GM18520 (cell line): ENCODE measurements around the gene ARMCX2.
"Not testable (repeated sequence)": the region's sequence is repeated elsewhere in the genome, so short reads cannot be mapped to it uniquely, and the experiment has no call there.

ENCODE experiments used
- ATAC-seq: cut with Tn5 transposase; IDR thresholded peaks from one replicate; pipeline ENCODE4 v1.9.1; 2021; ENCODE audit not compliant: unreplicated experiment

Gene ARMCX2

DNA sequence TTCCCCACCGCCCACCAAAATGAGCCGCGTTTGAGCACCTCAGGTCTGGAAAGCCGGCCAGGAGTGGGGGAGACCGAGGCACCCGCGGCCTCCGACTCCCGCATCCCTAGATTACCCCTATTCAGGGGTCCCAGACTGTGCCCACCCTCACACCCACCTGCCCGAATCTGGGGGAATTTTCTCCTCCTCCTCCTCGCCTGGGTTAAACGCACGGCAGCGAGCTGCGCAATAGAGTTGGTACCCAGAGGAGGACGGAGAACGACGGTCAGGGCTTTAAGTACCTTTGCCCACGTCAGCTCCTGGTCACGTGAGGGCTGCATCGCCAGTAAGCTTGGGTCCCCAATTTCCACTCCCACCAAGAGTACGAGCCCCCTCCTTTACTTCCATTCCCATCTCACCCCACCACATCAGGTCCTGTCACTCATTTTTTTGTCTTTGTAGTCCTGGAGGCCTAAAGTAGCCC lies at the start of gene ARMCX2:
TSS of gene ARMCX2 (minus strand) at position 250 of the 463 bp plus-strand sequence. CDS start 2,262 bp downstream, outside the sequence.
- peak; percentile 52 for ATAC-seq

DNA sequence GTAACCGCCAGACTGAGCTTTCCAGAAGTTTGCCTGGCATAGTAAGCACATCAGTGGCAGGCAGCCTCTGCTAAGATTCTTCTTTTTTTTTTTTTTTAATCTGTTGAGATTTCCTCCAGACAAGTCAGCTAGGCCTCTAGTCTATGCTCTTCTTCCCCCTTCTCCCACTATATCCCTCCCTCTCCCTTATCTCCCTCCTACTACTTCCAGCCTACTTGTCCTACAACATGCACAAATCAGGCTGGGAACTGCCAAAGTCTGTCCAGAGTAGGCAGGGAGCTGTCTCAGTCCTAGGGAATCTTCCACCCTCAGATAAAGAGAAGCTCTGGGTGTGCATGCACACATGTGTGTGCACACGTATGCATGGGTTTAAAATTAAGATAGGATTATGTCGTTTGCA lies 49.7 kb upstream of the ARMCX2 start:
- no peak for ATAC-seq

DNA sequence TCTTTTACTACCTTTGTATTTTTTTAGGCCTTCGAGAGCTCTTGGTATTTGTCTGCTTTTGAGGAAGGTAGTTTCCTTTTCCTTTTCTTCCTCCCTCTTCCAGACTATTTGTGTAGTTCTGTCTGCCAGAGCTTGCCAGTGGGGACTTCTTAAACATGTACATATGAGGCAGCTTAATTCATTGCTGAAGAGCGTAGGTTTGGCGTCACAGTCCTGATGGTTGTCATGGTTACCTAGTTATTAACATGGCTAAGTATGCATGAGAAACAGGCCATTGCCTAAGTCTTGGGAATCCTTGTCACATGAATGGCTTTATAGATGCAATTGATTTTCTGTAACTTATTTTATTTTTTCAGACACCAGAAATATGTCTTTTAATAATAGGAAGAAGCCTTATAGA lies 48.5 kb upstream of the ARMCX2 start:
- no peak for ATAC-seq

DNA sequence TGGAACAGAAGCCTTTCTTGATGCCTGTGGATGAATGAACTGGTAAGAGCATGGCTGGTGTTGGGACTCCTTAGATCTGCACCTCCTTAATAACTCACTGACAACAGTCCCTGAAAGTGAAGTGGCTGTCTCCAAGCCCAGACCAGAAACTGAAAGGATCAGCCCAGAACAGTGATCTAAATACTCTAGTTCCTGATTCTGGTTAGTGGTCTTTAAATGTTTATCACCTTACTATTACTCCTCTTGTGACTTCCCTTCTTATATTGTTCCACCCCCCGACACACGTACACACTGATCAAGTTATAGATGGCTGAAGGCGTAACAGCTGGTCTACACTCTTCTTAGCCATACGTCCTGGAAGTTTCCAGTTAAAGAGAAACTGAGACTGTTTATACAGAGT lies 33.8 kb upstream of the ARMCX2 start:
- ATAC-seq = peak; percentile 52

DNA sequence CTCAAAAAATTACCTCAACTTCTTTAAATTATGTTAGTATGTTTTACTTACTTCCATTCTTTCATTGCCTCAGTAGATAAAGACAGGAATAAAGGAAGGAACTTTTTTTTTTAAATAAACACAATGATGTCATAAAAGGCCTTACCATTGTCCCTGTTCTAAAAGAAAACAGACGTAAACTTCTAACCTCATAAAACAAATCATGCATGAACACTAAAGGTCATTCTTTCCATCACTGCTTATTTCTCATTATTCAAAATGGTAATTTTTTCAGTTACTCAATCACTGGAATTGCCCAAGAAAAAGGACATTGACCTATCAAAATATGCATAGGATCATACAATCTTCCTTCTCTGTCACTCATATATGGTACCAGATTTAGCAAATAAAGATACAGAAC lies 32.2 kb upstream of the ARMCX2 start:
- ATAC-seq = no peak

DNA sequence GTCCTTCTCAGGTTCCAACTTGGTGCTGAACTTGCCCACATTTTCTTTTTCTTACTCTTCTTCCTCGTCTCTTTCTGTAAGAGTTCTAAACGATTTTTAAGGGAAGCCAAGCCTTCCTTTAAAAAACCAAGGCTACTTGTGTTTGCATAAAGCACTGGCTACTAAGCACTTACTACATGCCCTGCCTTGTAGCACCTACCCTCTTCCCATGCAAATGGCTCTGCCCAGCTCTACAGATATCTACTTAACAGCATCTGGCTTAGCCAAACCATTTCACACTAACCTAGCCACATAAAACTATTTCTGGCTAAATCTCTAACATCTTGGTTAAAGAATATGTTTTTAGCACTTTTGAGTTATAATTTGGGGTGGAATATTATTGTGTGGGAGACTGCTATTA lies 26.9 kb upstream of the ARMCX2 start:
- ATAC-seq = no peak

DNA sequence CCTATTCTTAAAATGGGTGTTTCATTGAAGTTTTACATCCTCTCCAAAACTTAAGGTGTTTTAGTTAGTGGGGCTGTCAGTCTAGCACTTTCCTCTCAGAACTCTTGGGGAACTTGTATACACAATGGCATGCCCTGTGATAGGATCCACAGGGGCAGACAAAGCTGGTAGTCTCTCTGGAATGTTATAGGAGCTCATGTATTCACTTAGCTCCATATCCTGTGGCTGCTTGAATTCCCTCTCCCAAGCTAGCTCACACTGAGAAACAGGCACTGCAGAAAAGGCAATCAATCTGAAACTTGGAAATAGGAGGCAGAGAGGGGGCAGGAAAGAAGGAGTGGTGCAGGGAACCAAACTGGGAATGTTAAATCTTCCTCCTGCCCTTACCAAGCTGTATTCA lies 26.3 kb upstream of the ARMCX2 start:
- no peak for ATAC-seq

DNA sequence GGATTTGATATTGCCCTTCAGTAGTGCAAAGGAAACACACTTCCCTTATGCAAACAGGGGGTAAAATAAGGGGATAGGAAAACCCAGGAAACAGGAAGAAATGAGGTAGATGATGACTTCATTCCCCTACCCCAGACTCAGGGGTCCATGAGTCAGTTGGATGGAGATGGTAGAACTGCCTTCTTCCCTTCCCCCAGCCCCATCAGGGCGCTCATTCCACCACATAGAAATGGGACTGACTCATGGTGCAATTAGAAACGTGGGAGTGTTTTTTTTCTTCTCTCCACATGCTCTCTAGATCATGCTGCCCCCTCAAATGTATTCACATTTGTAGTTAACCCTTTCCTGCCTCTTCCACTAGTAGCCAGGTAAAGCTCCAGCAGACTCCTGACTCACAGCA lies 23.1 kb upstream of the ARMCX2 start:
- no peak for ATAC-seq

DNA sequence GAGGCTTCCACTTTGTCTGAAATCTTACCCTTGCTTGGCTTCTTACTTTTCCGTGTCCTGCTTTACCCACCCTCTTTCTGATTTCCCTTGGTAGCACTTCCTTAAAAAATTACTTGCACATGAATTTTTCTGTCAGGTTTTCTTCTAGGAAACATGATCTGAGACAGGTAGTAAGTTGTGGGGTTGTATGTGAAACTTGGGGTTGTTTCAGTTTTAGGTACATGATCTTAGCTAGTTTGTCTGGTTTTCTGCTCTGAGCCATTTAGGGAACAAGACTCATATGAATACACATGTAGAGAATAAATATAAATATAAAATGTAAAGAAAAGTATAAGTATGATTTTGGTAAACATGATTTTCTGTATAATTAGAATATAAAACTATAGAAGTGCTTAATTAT lies 17.4 kb upstream of the ARMCX2 start:
- no peak for ATAC-seq

DNA sequence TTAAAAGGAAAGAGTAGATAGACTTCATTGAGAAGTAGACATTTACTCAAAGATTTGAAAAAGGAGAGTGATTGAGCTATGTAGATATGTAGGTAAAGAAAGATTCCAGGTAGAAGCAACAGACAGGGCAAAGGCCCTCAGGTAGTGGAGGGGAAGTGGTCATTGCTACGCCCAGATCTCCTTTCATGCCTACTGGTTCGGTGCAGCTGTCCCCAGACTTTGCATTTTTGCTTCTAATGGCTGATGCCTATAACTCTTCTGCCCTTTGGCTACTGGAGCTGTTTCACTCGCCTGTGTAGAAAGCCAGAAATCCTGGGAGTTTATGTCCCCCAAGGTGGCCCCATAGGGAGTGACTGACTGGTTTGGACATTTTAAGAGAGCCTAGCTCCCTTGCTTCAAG lies 16.9 kb upstream of the ARMCX2 start:
- no peak for ATAC-seq

DNA sequence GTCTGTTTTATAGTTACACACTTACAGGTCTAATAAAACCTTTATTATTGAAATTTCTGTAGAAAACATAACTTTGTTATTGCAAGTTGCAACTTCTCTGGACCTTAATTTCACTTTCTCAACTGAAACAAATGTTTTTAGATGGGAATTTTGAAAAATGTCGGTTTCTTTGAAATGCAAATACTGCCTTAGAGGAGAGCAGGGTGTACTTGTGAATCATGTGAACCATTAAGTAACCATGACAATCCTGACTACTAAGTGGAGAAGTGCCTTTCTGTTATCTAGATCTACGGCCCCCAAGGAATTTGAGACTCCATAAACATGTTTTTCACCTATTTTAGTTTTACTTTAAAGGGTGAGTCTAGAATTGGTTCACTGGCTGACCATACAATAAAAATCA lies 8.5 kb upstream of the ARMCX2 start:
- ATAC-seq = no peak

DNA sequence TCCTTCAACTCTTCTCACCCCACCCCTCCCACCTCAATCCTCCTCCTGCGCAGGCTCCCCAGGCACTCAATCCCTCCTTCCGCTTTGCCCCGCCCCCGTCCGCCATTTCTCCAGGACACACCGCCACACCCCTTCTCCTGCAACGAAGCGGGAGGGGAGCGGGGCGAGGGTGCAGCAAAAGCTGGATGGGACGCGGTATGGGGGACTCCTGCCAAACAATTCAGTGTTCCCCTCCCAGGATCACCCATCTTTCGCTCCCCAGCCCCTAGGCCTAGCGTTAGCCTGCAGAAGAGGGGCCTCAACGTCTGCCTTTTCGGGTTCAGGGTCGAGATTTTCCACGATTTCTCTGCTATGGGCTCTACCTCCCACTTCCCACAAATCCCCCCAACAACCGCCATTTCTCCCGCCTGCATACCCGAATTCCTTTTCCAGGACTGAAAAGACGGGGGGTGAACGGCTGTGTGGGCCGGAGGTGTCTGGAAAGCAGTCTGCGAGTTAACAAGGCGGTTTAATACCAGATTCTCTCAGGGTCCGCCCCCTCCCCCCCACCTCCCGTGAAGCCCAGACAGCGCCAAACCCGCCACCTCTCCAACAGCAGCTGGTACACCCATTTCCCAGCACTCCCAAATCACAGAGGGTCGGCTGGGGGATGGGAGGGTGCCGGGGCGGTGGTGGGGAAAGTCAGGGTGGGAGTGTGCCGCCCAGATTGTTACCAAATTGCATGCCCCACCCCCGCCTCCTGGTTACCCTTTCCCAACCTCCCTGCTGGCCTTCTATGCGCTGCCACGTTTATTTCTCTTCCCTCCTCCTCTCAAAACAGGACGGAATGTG lies 774 bp downstream of the ARMCX2 start:
- ATAC-seq = no peak

DNA sequence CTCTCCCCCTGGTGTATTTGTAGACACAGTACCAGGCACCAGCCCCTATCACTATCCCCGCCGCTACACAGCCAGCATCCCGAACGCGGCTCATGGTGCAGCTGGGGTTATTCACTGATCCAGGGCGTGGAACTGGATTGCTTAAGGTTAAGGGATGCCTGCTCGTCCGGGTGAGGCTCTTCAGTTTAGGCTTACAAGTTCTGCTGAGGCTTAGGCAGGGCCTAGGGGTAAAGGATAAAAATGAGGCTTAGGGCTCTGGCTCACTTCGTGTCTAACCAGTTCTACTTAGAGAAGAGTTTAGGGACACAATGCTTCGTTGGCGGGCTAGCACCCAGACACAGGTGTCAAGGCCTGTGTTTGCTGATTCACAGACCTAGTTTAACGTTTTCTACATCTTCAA lies 2.2 kb downstream of the ARMCX2 start:
- no peak for ATAC-seq

DNA sequence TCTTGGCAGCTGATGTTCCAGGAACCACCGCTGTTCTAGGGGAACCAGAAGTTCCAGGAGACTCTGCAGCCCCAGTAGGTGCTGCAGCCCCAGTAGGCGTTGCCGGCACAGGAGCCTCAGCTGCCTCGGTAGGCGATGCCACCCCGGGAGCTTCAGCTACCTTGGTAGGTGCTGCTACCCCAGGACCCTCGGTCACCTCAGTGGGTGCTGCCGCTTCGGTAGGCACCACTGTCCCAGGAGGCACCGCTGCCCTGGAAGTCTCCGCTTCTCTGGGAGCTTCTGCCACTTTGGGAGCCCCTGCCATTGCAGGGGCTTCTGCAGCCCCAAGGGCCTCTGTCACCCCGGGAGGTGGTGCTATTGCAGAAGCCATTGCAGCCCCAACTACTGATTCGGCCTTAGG lies 2.8 kb downstream of the ARMCX2 start:
- no peak for ATAC-seq

DNA sequence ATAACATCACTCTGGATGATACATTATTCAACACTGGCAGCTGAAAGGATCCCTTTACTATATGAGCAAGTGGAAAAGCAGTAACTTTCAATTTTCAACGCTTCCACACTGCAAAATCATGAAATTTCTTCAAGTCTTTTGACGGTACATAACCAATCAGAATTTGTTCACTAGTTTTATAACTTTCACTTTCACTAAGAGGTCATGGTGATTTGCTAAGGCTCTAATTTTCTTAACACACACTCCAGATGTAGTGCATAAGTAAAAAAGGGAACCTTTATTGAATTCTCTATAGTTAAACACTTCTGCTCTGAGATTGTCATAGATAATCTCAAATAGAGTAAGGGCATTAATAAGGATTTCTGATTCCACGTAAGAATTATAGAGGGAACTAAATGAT lies 4.1 kb downstream of the ARMCX2 start:
- ATAC-seq = no peak

DNA sequence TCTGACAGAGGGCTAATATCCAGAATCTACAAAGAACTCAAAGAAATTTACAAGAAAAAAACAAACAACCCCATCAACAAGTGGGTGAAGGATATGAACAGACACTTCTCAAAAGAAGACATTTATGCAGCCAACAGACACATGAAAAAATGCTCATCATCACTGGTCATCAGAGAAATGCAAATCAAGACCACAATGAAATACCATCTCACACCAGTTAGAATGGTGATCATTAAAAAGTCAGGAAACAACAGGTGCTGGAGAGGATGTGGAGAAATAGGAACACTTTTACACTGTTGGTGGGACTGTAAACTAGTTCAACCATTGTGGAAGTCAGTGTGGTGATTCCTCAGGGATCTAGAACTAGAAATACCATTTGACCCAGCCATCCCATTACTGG lies 11.9 kb downstream of the ARMCX2 start:
- not testable (repeated sequence) for ATAC-seq

DNA sequence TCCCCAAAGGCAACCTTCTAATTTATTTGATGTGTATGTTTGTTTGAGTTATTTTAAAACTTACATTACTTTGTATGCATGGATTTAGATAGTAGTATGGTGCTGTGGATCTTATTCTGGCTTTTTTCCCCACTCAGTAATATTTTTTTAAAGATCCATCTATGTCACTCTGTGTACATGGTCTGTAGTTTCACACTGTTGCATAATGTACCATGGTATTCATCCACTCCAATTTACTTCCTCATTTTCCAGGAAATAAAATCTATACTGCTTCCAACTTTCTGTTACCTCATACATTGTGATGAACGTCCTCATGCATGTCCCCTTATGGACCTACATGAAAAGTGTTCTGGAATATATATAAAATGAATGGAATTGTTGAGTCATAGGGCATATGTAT lies 17.6 kb downstream of the ARMCX2 start:
- ATAC-seq = no peak

DNA sequence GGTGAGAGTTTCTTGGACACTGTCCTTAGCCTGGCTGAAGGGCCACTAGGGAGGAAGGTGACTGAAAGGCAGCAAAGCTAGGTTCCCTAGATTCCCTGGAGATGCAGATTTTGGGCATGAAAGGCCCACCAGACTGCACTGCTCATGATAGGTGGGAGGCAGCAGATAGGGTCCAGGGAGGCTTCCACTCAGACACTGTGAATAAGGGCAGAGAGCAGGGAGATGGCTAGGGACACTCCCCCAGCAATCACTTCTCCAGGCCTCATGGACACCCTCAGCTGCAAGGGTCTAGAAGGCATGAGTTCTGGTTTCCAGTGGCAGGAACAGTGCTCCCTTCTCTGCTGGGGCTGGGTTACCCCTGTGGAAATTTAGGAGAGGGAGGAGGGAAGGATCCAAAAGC lies 20.1 kb downstream of the ARMCX2 start:
- ATAC-seq = no peak

DNA sequence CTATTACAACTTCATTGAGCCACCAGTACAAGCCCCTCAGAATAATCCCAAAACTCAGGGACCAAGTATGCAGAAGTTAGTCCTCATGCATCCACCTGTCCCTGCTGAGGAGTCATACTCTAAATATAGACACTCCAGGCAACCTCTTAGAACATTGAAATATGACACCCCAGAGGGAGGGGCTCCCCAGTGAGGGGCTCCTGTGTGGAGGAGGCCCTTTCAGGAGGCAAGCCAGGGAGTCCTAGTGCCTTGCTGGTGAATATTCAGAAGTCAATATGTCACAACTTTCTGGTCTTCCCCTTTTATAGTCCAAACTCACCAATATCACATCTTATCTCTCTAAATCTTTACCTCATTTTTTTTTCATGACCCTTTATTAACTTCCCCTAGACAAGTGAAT lies 40.3 kb downstream of the ARMCX2 start:
- ATAC-seq = no peak

DNA sequence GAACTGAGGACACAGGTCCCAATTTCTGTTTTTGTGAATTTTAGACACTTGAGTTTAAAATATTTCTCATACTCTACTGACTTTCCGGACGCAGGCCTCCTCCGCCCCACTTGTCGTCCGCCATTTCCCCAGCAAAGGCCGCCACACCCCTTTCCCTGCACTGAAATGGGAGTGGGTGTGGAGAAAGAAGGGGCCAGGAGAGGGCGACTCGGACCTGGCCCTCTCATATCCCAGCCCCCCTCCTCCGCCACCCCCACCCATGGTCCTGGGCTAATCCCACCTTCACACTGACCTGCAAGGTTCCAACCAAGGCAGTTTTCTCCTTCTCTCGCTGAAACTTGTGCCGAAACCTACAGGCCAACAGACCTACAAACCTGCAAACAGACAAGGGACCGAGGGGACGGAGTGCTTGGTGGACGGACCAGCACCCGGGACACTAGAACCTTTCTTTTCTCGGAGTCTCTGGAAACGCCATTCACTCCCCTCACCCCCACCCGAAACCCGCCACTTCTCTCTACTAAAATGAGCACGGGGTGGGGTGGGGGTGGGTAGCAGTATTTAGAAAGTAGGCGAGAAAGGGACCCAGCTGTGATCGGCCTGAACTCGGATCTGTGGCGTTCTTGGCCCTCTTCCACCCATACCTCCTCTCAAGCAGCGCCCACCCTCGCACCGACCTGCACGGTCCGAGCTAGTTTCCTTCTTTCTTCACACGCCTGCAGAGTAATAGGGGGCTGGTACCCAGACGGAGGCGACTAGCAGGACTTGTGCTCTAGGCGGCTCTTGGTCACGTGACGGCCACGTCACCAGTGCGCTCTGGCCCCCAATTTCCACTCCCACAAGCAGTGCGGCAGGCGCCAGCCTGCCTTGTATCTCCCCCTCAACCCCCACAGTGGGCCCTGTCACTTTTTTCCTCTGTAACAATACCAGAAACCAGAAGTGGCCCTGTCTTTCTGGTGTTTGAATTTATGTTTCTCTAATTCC lies 42.1 kb downstream of the ARMCX2 start, which contains the start of gene ARMCX6:
TSS of gene ARMCX6 (minus strand) at position 790 of the 981 bp plus-strand sequence. CDS start 1,380 bp downstream, outside the sequence.
- ATAC-seq = peak; percentile 93

DNA sequence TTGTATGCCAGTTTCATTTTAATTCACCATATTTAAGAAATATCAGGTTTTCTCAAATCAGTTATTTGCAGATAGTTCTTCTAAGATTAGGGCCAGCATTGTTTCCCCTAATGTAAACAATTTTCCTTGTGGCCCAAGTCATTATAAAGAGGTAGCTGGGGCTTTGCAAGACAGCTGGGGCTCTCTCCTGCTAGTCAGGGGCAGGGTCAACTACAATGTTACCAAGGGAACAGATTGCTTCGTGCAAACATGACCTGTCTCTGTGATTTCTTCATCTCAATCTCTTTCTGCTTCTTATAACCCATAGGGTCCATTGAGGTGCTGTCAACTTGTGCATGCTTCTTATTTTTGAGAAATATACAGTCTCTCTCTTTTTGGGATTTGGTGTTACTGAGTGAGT lies 53.9 kb downstream of the ARMCX2 start:
- no peak for ATAC-seq
